K562 (cell line): ENCODE data around the gene SPATS1. TPM values are rescaled to one million over a fixed set of nuclear protein-coding genes. Genes with fewer than 3 reads are reported as not detected.

Source experiments
- ATAC-seq: fragments of 200-7000 bp; cut with Tn5 transposase; 3 replicates; pipeline ENCODE4 v1.9.1; 2020; ENCODE audit warnings: moderate library complexity
- BruUV-seq: library from RNA; stranded (reverse); fragments of 400-500 nt; replicated peaks from 2 replicates; lab custom pipeline; 2021; lab: Mats Ljungman, UMichigan
- CTCF ChIA-PET: fragments of 300-600 bp; formaldehyde crosslinking; extraction: SDS; loops from one replicate; lab custom pipeline; 2021; ENCODE audit warnings: low intra/inter-chr PET ratio; lab: Yijun Ruan, JAX
- POLR2A ChIA-PET: fragments of 300-600, 350-650 bp; sonication (Branson Sonifier 250); formaldehyde crosslinking; extraction: SDS; loops from one replicate; lab custom pipeline; 2021; ENCODE audit warnings: antibody characterized with exemption, inconsistent platforms; lab: Yijun Ruan, JAX
- DNase-seq, 4 experiments: peaks; one replicate each; pipeline versions ENCODE4 v3.0.0 to v3.0.0-alpha.2; 2011 to 2018; ENCODE audit warnings: low spot score in 3 of 4, mixed read lengths in 3 of 4; ENCODE audit errors: extremely low read depth in 1 of 4
- FAIRE-seq: peaks from 2 replicates; lab custom pipeline; 2011; peaks lifted over from hg19 to GRCh38; lab: Jason Lieb, UNC
- H2AFZ ChIP-seq: 2 replicates; pipeline ENCODE4 v1.6.0; 2011; ENCODE audit warnings: low read depth, low read length, control low read depth, inconsistent platforms
- H3K27ac ChIP-seq: fragments of 200-600 bp; 3 replicates; pipeline ENCODE4 v1.8.0; 2011; ENCODE audit warnings: low read depth, mild to moderate bottlenecking, control low read depth, inconsistent platforms, low read length, moderate library complexity, mixed read lengths; ENCODE audit errors: extremely low read depth
- H3K27me3 ChIP-seq, 2 experiments: fragments of 300-600 bp in 1 of 2; 2 replicates in 1 of 2; 3 replicates in 1 of 2; pipeline versions ENCODE4 v1.6.0 to v1.8.0; 2011; ENCODE audit warnings: inconsistent platforms in 2 of 2, low read length in 2 of 2, mild to moderate bottlenecking in 1 of 2, mixed read lengths in 1 of 2, moderate library complexity in 1 of 2; ENCODE audit not compliant: control insufficient read depth in 2 of 2, insufficient read depth in 2 of 2
- H3K36me3 ChIP-seq: fragments of 300-600 bp; 3 replicates; pipeline ENCODE4 v1.8.0; 2011; ENCODE audit warnings: mild to moderate bottlenecking, low read length, inconsistent platforms; ENCODE audit not compliant: control insufficient read depth, insufficient read depth
- H3K4me1 ChIP-seq, 2 experiments: fragments of 200-600 bp in 1 of 2; replicated peaks in 1 of 2; 2 replicates in 1 of 2; 3 replicates in 1 of 2; pipeline versions ENCODE4 v1.5.1 to v1.8.0; 2011; ENCODE audit warnings: inconsistent platforms in 2 of 2, low read length in 2 of 2, mild to moderate bottlenecking in 1 of 2, mixed read lengths in 1 of 2, moderate library complexity in 1 of 2; ENCODE audit not compliant: control insufficient read depth in 2 of 2, insufficient read depth in 2 of 2
- H3K4me2 ChIP-seq: 2 replicates; pipeline ENCODE4 v1.6.1; 2011; ENCODE audit warnings: low read length, control low read depth, inconsistent platforms, mixed read lengths; ENCODE audit not compliant: insufficient read depth
- H3K4me3 ChIP-seq: fragments of 200-600 bp; sonication (generic), shearing (Covaris generic); 2 replicates; pipeline ENCODE4 v1.5.1; 2016; ENCODE audit warnings: control low read depth, inconsistent platforms
- H3K79me2 ChIP-seq: fragments of 200-600 bp; 3 replicates; pipeline ENCODE4 v1.8.0; 2011; ENCODE audit warnings: low read length, inconsistent platforms; ENCODE audit not compliant: control insufficient read depth, insufficient read depth
- H3K9ac ChIP-seq, 2 experiments: 2 replicates each; pipeline versions ENCODE4 v1.6.0 to v1.6.1; 2011; ENCODE audit warnings: low read depth in 2 of 2, low read length in 2 of 2, control low read depth in 1 of 2, inconsistent platforms in 1 of 2, mild to moderate bottlenecking in 1 of 2, mixed read lengths in 1 of 2; ENCODE audit not compliant: insufficient read depth in 1 of 2
- H3K9me1 ChIP-seq: one replicate; pipeline ENCODE4 v1.6.0; 2011; ENCODE audit warnings: inconsistent platforms, mild to moderate bottlenecking, low read length, moderate library complexity; ENCODE audit not compliant: control insufficient read depth, insufficient read depth
- H3K9me3 ChIP-seq: replicated peaks from 2 replicates; pipeline ENCODE4 v1.5.1; 2011; ENCODE audit warnings: low read depth, low read length, inconsistent platforms; ENCODE audit not compliant: control insufficient read depth, insufficient read depth
- H4K20me1 ChIP-seq: replicated peaks from 2 replicates; pipeline ENCODE4 v1.6.1; 2011; ENCODE audit warnings: low read length, inconsistent platforms, mixed read lengths; ENCODE audit not compliant: control insufficient read depth, insufficient read depth
- ARID3B ChIP-seq: fragments of 250-450 bp; sonication (Bioruptor Pico); IDR thresholded peaks from 2 replicates; pipeline ENCODE4 v1.4.0; 2020; ENCODE audit warnings: borderline replicate concordance
- BRF2 ChIP-seq: IDR thresholded peaks from 3 replicates; pipeline ENCODE4 v1.6.1; 2011; ENCODE audit warnings: borderline replicate concordance, mild to moderate bottlenecking; ENCODE audit not compliant: insufficient read length, insufficient read depth
- CCAR2 ChIP-seq: fragments of 200-400 bp; formaldehyde crosslinking; IDR thresholded peaks from 2 replicates; pipeline ENCODE4 v1.6.1; 2017; ENCODE audit warnings: mild to moderate bottlenecking, low read depth, low read length
- DMBX1 ChIP-seq: fragments of 250-450 bp; sonication (Bioruptor Pico); IDR thresholded peaks from 2 replicates; pipeline ENCODE4 v1.8.0; 2022; ENCODE audit warnings: inconsistent platforms, mild to moderate bottlenecking, moderate library complexity, borderline replicate concordance
- MBD2 ChIP-seq: sonication (generic); IDR thresholded peaks from 2 replicates; pipeline ENCODE4 v1.6.1; 2016; ENCODE audit warnings: low read depth, borderline replicate concordance
- NFE2L1 ChIP-seq: fragments of 450-650 bp; IDR thresholded peaks from 2 replicates; pipeline ENCODE4 v1.6.1; 2016; ENCODE audit warnings: missing genetic modification characterization, low read depth, mild to moderate bottlenecking, missing compliant biosample characterization, moderate library complexity, borderline replicate concordance
- NONO ChIP-seq, 2 experiments: fragments of 200-400 bp in 1 of 2; fragments of 450-650 bp in 1 of 2; formaldehyde crosslinking in 1 of 2; IDR thresholded peaks; 2 replicates each; pipeline ENCODE4 v1.6.1; 2017; ENCODE audit warnings: low read depth in 2 of 2, mild to moderate bottlenecking in 2 of 2, moderate library complexity in 2 of 2, low read length in 1 of 2
- RFX7 ChIP-seq: fragments of 250-450 bp; sonication (Bioruptor Pico); IDR thresholded peaks from 2 replicates; pipeline ENCODE4 v1.5.1; 2021; ENCODE audit warnings: mild to moderate bottlenecking
- SIN3B ChIP-seq: fragments of 450-650 bp; IDR thresholded peaks from 2 replicates; pipeline ENCODE4 v1.6.1; 2017; ENCODE audit warnings: low read depth, mild to moderate bottlenecking, moderate library complexity
- SIX5 ChIP-seq, 2 experiments: IDR thresholded peaks; 2 replicates each; pipeline ENCODE4 v1.6.1; 2011; ENCODE audit warnings: low read length in 2 of 2, borderline replicate concordance in 1 of 2, low read depth in 1 of 2, mild to moderate bottlenecking in 1 of 2, moderate library complexity in 1 of 2; ENCODE audit not compliant: insufficient read depth in 1 of 2
- TCF3 ChIP-seq: sonication (generic); formaldehyde crosslinking; IDR thresholded peaks from 2 replicates; pipeline ENCODE4 v1.4.0; 2020; ENCODE audit warnings: mild to moderate bottlenecking, missing genetic modification reagents
- ZNF23 ChIP-seq: fragments of 250-450 bp; sonication (Bioruptor Pico); IDR thresholded peaks from 2 replicates; pipeline ENCODE4 v1.4.0; 2020; ENCODE audit warnings: mild to moderate bottlenecking
- ZNF639 ChIP-seq, 2 experiments: fragments of 200-800 bp in 1 of 2; sonication (Bioruptor generic) in 1 of 2; sonication (generic) in 1 of 2; formaldehyde crosslinking in 1 of 2; IDR thresholded peaks in 1 of 2; conservative IDR thresholded peaks in 1 of 2; 2 replicates each; pipeline versions ENCODE4 v1.5.0 to v1.6.1; 2016 to 2020; ENCODE audit warnings: missing compliant biosample characterization in 1 of 2, missing genetic modification characterization in 1 of 2, missing genetic modification reagents in 1 of 2
- WGBS: fragments of 100-300 bp; shearing (Covaris generic); methylation state at CpG from one replicate; pipeline ENCODE4 v1.1.6; 2016; ENCODE audit warnings: low coverage, mixed read lengths; ENCODE audit not compliant: insufficient coverage; ENCODE audit errors: missing lambda C conversion rate; 5-methylcytosine and 5-hydroxymethylcytosine counted together
- in situ Hi-C: fragments of 300-500 bp; cut with MboI; formaldehyde crosslinking; loops from 4 replicates; pipeline ENCODE4 v1.15.0; 2018; ENCODE audit warnings: inconsistent platforms, mixed read lengths
- intact Hi-C: fragments of 100-400 bp; cut with micrococcal nuclease; formaldehyde crosslinking; loops from 2 replicates; pipeline ENCODE4 v1.14.2; 2022
- polyA plus RNA-seq, 8 experiments: library from polyadenylated mRNA; depleted of rRNA in 4 of 8; stranded (reverse) in 5 of 8; unstranded in 3 of 8; fragments of >200 nt; fragmentation: Nextera tagmentation in 2 of 8; fragmentation: Illumina TruSeq in 1 of 8; extraction: Ambion mirVana in 2 of 8; extraction: Trizol in 1 of 8; gene quantifications; 2 replicates each; pipeline versions ENCODE4 v1.2.1 to v1.2.3, GENCODE V29; 2011 to 2014; ENCODE audit warnings: inconsistent platforms in 1 of 8, missing spikeins in 1 of 8
- total RNA-seq, 7 experiments: library from RNA; depleted of rRNA in 6 of 7; stranded (reverse); fragments of >200 nt in 6 of 7; fragmentation: Illumina TruSeq in 2 of 7; extraction: Trizol in 2 of 7; gene quantifications; 2 replicates each; pipeline versions ENCODE4 v1.2.1 to v1.2.3, GENCODE V29; 2011 to 2021; ENCODE audit warnings: low replicate concordance in 1 of 7

The SPATS1 gene
- total and polyA plus RNA-seq, 9 of the 15 experiments (the other 6 are each of a cell fraction or from before 2014, with no cell fraction given), result not detected

GRCh38 chr6:44329858-44330257 is 12.6 kb upstream of the SPATS1 start:
- ATAC-seq (no peak), DNase-seq (no peak), FAIRE-seq (no peak)
- Histone ChIP-seq H3K79me2 (no peaks in the 10 kb centered on the region), H3K4me3 (no peak overlapping the region), H3K36me3 (no peaks in the 10 kb centered on the region), H3K9me3 (no peaks in the 10 kb centered on the region), H3K4me1 (no peaks in the 10 kb centered on the region), H3K9me1 (no peaks in the 10 kb centered on the region), H3K4me2 (no peak overlapping the region), H3K9ac (no peak overlapping the region), H3K27ac (no peak overlapping the region)
- in situ Hi-C loops (no loop called here), intact Hi-C loops (loop anchor here (10.0 kb wide), 1 partner anchor 235 kb away; no protein-coding TSS in a partner anchor)
- WGBS, result 0% methylated on average over 5 of the region's 5 CpGs
- CTCF ChIA-PET, result interaction anchor here (0.6 kb wide), 1 partner anchor 12 kb away, joined by 4 read pairs; no protein-coding TSS in a partner anchor
- no TSS peak for BruUV-seq
- POLR2A ChIA-PET, result interaction anchor here (0.5 kb wide), 1 partner anchor 27 kb away, joined by 4 read pairs; no protein-coding TSS in a partner anchor
- TF ChIP-seq DMBX1 (CRISPR knock-in tag) (no peak), TCF3 (CRISPR knock-in tag) (no peak), BRF2 (no peak), ZNF639 (CRISPR knock-in tag; conservative IDR thresholded peaks at IDR 0.05 in 1 of 2, IDR thresholded peaks at IDR 0.05 in 1 of 2) (no peak), ZNF23 (no peak), MBD2 (no peak), SIX5 (IDR thresholded peaks at IDR 0.05; ENCODE audit: borderline replicate concordance in 1 of 2, insufficient read depth in 1 of 2, low read depth in 1 of 2, low read length in 2 of 2) (no peak), ARID3B (CRISPR knock-in tag) (no peak), SIN3B (no peak), NFE2L1 (no peak), NONO (IDR thresholded peaks at IDR 0.05; ENCODE audit: low read depth in 2 of 2, low read length in 1 of 2) (no peak), RFX7 (CRISPR knock-in tag) (no peak), CCAR2 (no peak)
- TF ChIP-seq, all 486 proteins: peak for 0
- H4K20me1 ChIP-seq, result no peaks in the 10 kb centered on the region
- H2AFZ ChIP-seq, result no peak overlapping the region; the same call in 1 of the 2 replicates
- H3K27me3 ChIP-seq, result peaks cover 55 to 62% of the 10 kb centered on the region in 2 experiments
